Breast epithelium (tissue), 3 donors: ENCODE measurements around the gene POLR3C.

Experiments used
- POLR2A ChIP-seq: fragments of 450-650 bp; IDR thresholded peaks from one replicate; pipeline ENCODE4 v1.6.1; 2016; ENCODE audit warnings: antibody characterized with exemption, mild to moderate bottlenecking, moderate library complexity
- TF ChIP-seq, protein P1 (sequence below), 3 donors: fragments of 450-650 bp; IDR thresholded peaks; one replicate each; pipeline ENCODE4 v1.5.1; 2016 to 2017; ENCODE audit warnings: antibody characterized with exemption in 3 of 3, mild to moderate bottlenecking in 3 of 3, moderate library complexity in 3 of 3

DNA sequence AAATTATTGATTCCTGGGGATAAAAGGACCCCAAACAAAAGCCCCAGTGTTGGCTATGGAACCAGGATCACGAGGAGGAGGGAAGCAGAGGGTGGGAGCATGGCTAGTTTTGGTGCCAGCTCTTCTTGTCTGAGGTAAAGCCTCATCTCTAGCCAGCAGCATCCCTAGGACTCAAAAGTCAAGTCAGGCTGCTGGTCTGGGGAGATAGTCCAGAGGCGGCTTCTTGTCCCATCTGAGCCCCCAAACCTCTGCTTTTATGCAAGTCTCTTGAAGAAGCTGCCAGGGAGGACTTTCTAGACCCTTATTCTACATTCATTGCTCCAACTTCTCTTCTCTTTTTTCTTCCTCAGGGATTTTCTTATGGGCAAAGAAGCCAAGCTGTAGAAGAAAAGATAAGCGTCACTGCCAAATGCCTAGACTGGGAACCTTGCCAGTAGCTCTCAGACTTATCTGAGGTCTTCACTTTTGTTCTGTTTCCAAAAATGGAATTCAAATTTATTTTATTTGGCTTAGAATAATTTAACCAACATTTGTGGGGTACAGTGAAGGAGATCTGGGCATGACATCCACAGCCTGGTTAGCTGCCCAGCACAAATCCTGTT, 68.6 kb downstream of the POLR3C start:
- no peak for TF ChIP-seq POLR2A
- TF ChIP-seq, protein P1, sequence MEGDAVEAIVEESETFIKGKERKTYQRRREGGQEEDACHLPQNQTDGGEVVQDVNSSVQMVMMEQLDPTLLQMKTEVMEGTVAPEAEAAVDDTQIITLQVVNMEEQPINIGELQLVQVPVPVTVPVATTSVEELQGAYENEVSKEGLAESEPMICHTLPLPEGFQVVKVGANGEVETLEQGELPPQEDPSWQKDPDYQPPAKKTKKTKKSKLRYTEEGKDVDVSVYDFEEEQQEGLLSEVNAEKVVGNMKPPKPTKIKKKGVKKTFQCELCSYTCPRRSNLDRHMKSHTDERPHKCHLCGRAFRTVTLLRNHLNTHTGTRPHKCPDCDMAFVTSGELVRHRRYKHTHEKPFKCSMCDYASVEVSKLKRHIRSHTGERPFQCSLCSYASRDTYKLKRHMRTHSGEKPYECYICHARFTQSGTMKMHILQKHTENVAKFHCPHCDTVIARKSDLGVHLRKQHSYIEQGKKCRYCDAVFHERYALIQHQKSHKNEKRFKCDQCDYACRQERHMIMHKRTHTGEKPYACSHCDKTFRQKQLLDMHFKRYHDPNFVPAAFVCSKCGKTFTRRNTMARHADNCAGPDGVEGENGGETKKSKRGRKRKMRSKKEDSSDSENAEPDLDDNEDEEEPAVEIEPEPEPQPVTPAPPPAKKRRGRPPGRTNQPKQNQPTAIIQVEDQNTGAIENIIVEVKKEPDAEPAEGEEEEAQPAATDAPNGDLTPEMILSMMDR (IDR thresholded peaks at IDR 0.05): no peak
